ENCODE measurements around the gene KCNV2.

- no peak for TF ChIP-seq ZBTB43 (CRISPR knock-in tag; conservative IDR thresholded peaks at IDR 0.05)
- TF ChIP-seq TCF7 (IDR thresholded peaks at IDR 0.05; ENCODE audit: low read depth): no peak
- no peak for TF ChIP-seq ZNF850 (CRISPR knock-in tag; conservative IDR thresholded peaks at IDR 0.05)
- no peak for TF ChIP-seq XRCC5 (optimal IDR thresholded peaks at IDR 0.05; ENCODE audit: low read length)
- TF ChIP-seq, protein P1, sequence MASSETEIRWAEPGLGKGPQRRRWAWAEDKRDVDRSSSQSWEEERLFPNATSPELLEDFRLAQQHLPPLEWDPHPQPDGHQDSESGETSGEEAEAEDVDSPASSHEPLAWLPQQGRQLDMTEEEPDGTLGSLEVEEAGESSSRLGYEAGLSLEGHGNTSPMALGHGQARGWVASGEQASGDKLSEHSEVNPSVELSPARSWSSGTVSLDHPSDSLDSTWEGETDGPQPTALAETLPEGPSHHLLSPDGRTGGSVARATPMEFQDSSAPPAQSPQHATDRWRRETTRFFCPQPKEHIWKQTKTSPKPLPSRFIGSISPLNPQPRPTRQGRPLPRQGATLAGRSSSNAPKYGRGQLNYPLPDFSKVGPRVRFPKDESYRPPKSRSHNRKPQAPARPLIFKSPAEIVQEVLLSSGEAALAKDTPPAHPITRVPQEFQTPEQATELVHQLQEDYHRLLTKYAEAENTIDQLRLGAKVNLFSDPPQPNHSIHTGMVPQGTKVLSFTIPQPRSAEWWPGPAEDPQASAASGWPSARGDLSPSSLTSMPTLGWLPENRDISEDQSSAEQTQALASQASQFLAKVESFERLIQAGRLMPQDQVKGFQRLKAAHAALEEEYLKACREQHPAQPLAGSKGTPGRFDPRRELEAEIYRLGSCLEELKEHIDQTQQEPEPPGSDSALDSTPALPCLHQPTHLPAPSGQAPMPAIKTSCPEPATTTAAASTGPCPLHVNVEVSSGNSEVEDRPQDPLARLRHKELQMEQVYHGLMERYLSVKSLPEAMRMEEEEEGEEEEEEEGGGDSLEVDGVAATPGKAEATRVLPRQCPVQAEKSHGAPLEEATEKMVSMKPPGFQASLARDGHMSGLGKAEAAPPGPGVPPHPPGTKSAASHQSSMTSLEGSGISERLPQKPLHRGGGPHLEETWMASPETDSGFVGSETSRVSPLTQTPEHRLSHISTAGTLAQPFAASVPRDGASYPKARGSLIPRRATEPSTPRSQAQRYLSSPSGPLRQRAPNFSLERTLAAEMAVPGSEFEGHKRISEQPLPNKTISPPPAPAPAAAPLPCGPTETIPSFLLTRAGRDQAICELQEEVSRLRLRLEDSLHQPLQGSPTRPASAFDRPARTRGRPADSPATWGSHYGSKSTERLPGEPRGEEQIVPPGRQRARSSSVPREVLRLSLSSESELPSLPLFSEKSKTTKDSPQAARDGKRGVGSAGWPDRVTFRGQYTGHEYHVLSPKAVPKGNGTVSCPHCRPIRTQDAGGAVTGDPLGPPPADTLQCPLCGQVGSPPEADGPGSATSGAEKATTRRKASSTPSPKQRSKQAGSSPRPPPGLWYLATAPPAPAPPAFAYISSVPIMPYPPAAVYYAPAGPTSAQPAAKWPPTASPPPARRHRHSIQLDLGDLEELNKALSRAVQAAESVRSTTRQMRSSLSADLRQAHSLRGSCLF (CRISPR knock-in tag; IDR thresholded peaks at IDR 0.05; ENCODE audit: borderline replicate concordance): no peak
- no peak for TF ChIP-seq LBX2 (CRISPR knock-in tag; IDR thresholded peaks at IDR 0.05; ENCODE audit: borderline replicate concordance)
- TF ChIP-seq CREB1 (IDR thresholded peaks at IDR 0.05): no peak
- TF ChIP-seq CREB1 (CRISPR knock-in tag; IDR thresholded peaks at IDR 0.05): no peak
Observed at GRCh38 chr9:2741441-2742158, 24.3 kb downstream of the KCNV2 start.
